Measurements from ENCODE around the gene MRTFA. TPM values are rescaled to one million over a fixed set of nuclear protein-coding genes. Genes with fewer than 3 reads are reported as not detected.
A peak's percentile ranks its signal among the peaks of the same experiment; 100 is the strongest.
"Not testable (repeated sequence)": the region's sequence is repeated elsewhere in the genome, so short reads cannot be mapped to it uniquely, and the experiment has no call there.

The MRTFA gene
- total RNA-seq, 1 donor from 2014 or later: 11.3 TPM

DNA sequence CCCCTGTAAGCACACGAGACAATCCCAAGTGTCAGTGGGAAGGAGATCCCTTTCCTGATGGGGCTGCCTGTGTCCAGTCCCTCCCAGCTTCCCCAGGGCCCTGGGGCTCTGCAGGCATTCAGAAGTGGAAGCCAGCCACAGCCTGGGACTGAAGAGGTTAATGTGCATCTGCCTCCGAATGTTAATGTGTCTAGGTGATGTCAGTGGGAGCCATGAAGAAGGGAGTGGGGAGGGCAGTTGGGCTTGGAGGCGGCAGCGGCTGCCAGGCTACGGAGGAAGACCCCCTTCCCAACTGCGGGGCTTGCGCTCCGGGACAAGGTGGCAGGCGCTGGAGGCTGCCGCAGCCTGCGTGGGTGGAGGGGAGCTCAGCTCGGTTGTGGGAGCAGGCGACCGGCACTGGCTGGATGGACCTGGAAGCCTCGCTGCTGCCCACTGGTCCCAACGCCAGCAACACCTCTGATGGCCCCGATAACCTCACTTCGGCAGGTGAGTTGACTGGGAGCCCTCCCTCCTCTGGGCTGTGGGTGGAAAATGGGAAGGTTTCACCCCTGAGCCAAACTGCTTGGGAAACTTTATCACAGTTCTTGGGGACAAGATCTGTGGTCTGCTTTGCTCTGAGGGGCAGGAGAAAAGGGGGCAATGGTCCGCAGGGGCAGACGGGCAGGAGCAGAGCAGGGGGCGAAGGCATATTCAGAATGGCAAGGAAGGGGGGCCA, 42.9 kb upstream of the MRTFA start, which contains the start of gene MCHR1:
Gene MCHR1, plus strand, starts transcription at position 236 of the 715 bp plus-strand sequence. Its CDS starts 169 bp downstream, at position 405.
- H3K4me3 ChIP-seq: peak within 1 kb of the TSS; percentile 21
- peak within 1 kb of the TSS; percentile 90 for H3K27ac Mint-ChIP-seq
- H3K4me1 ChIP-seq: peaks cover 45% of the 10 kb centered on the region
- peaks cover 10% of the 10 kb centered on the region for H3K36me3 Mint-ChIP-seq
- H3K4me1 Mint-ChIP-seq: peaks cover 52% of the 10 kb centered on the region
- H3K4me3 Mint-ChIP-seq: peak within 1 kb of the TSS; percentile 86
- peak within 1 kb of the TSS; percentile 5 for H2AFZ ChIP-seq (replicated peaks)
- H3K27ac ChIP-seq: peak within 1 kb of the TSS; percentile 7
- H3K9me3 ChIP-seq (ENCODE audit: low read depth): no peaks in the 10 kb centered on the region
- DNase-seq (ENCODE audit: low spot score): peak; percentile 46
- peaks cover 40% of the 10 kb centered on the region for H3F3A ChIP-seq (ENCODE audit: low read depth)
- no peaks in the 10 kb centered on the region for H3K27me3 ChIP-seq
- TF ChIP-seq EZH2 (IDR thresholded peaks at IDR 0.05) (no peak), EZH2phosphoT487 (IDR thresholded peaks at IDR 0.05) (no peak)
- TF ChIP-seq, protein P1, sequence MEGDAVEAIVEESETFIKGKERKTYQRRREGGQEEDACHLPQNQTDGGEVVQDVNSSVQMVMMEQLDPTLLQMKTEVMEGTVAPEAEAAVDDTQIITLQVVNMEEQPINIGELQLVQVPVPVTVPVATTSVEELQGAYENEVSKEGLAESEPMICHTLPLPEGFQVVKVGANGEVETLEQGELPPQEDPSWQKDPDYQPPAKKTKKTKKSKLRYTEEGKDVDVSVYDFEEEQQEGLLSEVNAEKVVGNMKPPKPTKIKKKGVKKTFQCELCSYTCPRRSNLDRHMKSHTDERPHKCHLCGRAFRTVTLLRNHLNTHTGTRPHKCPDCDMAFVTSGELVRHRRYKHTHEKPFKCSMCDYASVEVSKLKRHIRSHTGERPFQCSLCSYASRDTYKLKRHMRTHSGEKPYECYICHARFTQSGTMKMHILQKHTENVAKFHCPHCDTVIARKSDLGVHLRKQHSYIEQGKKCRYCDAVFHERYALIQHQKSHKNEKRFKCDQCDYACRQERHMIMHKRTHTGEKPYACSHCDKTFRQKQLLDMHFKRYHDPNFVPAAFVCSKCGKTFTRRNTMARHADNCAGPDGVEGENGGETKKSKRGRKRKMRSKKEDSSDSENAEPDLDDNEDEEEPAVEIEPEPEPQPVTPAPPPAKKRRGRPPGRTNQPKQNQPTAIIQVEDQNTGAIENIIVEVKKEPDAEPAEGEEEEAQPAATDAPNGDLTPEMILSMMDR (IDR thresholded peaks at IDR 0.05): no peak
- H3K9ac ChIP-seq: no peak within 1 kb of the TSS
- H3K4me2 ChIP-seq: peak within 1 kb of the TSS; percentile 66
- H3K79me2 ChIP-seq (ENCODE audit: low read depth): no peaks in the 10 kb centered on the region
- peaks cover 2% of the 10 kb centered on the region for H3K9me3 Mint-ChIP-seq
- H3K27me3 Mint-ChIP-seq (ENCODE audit: insufficient read depth, low read depth): peaks cover 27% of the 10 kb centered on the region
- H4K20me1 ChIP-seq (ENCODE audit: low read depth): no peaks in the 10 kb centered on the region
- no peaks in the 10 kb centered on the region for H3K36me3 ChIP-seq

DNA sequence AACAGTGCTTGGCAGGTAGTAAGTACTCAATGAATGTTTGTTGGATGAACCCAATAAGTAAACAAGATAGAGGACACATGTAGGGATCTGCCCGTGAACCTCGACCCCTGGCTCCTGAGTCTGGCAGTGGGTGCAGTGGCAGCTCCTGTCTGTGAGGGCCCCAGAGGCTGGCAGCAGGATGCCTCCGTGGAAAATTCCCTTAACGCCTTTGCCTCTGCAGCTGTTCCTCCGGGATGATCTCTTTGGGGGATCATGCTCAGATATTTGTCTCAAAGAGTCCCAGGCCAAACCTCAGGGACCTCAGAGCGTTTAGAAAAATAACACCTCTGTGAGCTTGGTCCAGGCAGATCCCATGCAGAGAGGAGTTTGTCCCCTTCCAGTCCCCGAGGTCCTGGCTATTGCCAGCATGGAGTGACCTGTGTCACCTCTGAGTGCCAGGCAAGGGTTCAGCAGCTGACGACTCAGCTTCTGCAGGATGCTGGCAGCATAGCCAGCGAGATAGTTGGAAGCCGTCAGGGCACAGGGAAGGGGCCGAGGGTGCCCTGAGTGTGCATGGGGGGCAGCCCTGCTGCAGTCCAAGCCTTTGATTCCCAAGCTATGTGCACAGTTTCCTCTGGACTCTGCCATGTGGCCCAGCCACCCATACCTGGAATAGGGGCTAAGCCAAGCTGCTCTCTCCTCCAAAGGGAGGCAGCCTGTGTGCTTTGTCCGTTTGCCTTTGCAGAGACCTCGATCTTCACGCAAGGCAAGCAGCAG, 42.2 kb upstream of the MRTFA start:
- TF ChIP-seq EZH2 (IDR thresholded peaks at IDR 0.05): no peak
- TF ChIP-seq EZH2phosphoT487 (IDR thresholded peaks at IDR 0.05): no peak
- TF ChIP-seq, protein P1 (IDR thresholded peaks at IDR 0.05): no peak
- peaks cover 10% of the 10 kb centered on the region for H3K36me3 Mint-ChIP-seq
- DNase-seq (ENCODE audit: low spot score): peak; percentile 24
- H3F3A ChIP-seq (ENCODE audit: low read depth): peaks cover 40% of the 10 kb centered on the region
- H4K20me1 ChIP-seq (ENCODE audit: low read depth): no peaks in the 10 kb centered on the region
- peaks cover 49% of the 10 kb centered on the region for H3K4me1 Mint-ChIP-seq
- no peaks in the 10 kb centered on the region for H3K27me3 ChIP-seq
- no peak overlapping the region for H3K9ac ChIP-seq
- no peak overlapping the region for H3K4me3 ChIP-seq
- H3K27ac ChIP-seq: no peak overlapping the region
- no peaks in the 10 kb centered on the region for H3K79me2 ChIP-seq (ENCODE audit: low read depth)
- H2AFZ ChIP-seq (replicated peaks): peak overlapping the region; percentile 5
- H3K27me3 Mint-ChIP-seq (ENCODE audit: insufficient read depth, low read depth): peaks cover 25% of the 10 kb centered on the region
- H3K9me3 ChIP-seq (ENCODE audit: low read depth): no peaks in the 10 kb centered on the region
- H3K4me1 ChIP-seq: peaks cover 44% of the 10 kb centered on the region
- peak overlapping the region; percentile 86 for H3K4me3 Mint-ChIP-seq
- H3K4me2 ChIP-seq: peak overlapping the region; percentile 66
- no peaks in the 10 kb centered on the region for H3K36me3 ChIP-seq
- H3K9me3 Mint-ChIP-seq: peaks cover 2% of the 10 kb centered on the region
- peak overlapping the region; percentile 90 for H3K27ac Mint-ChIP-seq

DNA sequence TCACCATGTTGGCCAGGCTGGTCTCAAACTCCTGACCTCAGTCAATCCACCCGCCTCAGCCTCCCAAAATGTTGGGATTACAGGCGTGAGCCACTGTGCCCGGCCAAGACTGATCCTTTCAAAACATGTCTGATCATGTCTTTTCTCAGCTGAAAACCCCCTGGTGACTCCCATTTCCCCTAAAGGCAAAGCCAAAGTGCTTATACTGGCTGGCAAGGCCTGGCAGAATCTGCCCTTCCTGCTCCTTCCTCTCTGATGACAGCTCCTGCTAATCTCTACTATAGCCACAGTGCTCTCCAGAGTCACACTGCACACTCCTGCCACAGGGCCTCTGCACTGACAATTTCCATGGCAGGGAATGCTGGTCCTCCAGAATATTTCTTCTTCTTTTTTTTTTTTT, 40.1 kb upstream of the MRTFA start:
- Histone ChIP-seq H3K9ac (no peak overlapping the region), H3K27me3 (no peaks in the 10 kb centered on the region), H2AFZ (replicated peaks) (no peak overlapping the region), H3K79me2 (ENCODE audit: low read depth) (no peaks in the 10 kb centered on the region), H3K4me3 (no peak overlapping the region), H3K4me2 (no peak overlapping the region), H3K27ac (no peak overlapping the region), H3K4me1 (peaks cover 29% of the 10 kb centered on the region), H3K36me3 (no peaks in the 10 kb centered on the region), H3K9me3 (ENCODE audit: low read depth) (no peaks in the 10 kb centered on the region), H3F3A (ENCODE audit: low read depth) (peaks cover 31% of the 10 kb centered on the region), H4K20me1 (ENCODE audit: low read depth) (no peaks in the 10 kb centered on the region)
- peaks cover 3% of the 10 kb centered on the region for H3K9me3 Mint-ChIP-seq
- peak overlapping the region; percentile 63 for H3K27ac Mint-ChIP-seq
- H3K4me1 Mint-ChIP-seq: peaks cover 33% of the 10 kb centered on the region
- peaks cover 6% of the 10 kb centered on the region for H3K36me3 Mint-ChIP-seq
- H3K4me3 Mint-ChIP-seq: no peak overlapping the region
- H3K27me3 Mint-ChIP-seq (ENCODE audit: insufficient read depth, low read depth): peaks cover 23% of the 10 kb centered on the region
- TF ChIP-seq, protein P1 (IDR thresholded peaks at IDR 0.05): no peak
- TF ChIP-seq EZH2phosphoT487 (IDR thresholded peaks at IDR 0.05) (no peak), EZH2 (IDR thresholded peaks at IDR 0.05) (no peak)
- DNase-seq (ENCODE audit: low spot score): no peak

DNA sequence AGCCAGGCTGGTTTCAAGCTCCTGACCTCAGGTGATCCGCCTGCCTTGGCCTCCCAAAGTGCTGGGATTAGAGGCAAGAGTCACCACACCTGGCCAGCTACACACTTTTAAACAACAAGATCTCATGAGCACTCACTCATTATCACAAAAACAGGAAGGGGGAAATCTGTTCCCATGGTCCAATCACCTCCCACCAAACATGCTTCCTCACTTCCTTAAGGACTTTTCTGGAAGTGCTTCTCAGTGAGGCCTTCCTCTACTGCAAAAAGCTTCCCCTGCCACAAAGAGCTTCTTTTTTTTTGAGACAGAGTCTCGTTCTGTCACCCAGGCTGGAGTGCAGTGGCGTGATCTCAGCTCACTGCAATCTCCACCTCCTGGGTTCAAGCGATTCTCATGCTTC, 39.6 kb upstream of the MRTFA start:
- H3K4me1 Mint-ChIP-seq: peaks cover 28% of the 10 kb centered on the region
- not testable (repeated sequence) for H3K27me3 ChIP-seq; H3K79me2 ChIP-seq (ENCODE audit: low read depth); H3K36me3 Mint-ChIP-seq; H3K4me3 ChIP-seq; H4K20me1 ChIP-seq (ENCODE audit: low read depth); H3K9me3 Mint-ChIP-seq; H3K27ac ChIP-seq; H3K9me3 ChIP-seq (ENCODE audit: low read depth); H2AFZ ChIP-seq (replicated peaks); DNase-seq (ENCODE audit: low spot score); H3K27ac Mint-ChIP-seq; H3K36me3 ChIP-seq; H3K4me2 ChIP-seq; H3K9ac ChIP-seq; H3K4me3 Mint-ChIP-seq
- Histone ChIP-seq H3F3A (ENCODE audit: low read depth) (peaks cover 26% of the 10 kb centered on the region), H3K4me1 (peaks cover 27% of the 10 kb centered on the region)
- peaks cover 20% of the 10 kb centered on the region for H3K27me3 Mint-ChIP-seq (ENCODE audit: insufficient read depth, low read depth)
